ENCODE measurements around the gene KASH5.

KASH5 gene

DNA sequence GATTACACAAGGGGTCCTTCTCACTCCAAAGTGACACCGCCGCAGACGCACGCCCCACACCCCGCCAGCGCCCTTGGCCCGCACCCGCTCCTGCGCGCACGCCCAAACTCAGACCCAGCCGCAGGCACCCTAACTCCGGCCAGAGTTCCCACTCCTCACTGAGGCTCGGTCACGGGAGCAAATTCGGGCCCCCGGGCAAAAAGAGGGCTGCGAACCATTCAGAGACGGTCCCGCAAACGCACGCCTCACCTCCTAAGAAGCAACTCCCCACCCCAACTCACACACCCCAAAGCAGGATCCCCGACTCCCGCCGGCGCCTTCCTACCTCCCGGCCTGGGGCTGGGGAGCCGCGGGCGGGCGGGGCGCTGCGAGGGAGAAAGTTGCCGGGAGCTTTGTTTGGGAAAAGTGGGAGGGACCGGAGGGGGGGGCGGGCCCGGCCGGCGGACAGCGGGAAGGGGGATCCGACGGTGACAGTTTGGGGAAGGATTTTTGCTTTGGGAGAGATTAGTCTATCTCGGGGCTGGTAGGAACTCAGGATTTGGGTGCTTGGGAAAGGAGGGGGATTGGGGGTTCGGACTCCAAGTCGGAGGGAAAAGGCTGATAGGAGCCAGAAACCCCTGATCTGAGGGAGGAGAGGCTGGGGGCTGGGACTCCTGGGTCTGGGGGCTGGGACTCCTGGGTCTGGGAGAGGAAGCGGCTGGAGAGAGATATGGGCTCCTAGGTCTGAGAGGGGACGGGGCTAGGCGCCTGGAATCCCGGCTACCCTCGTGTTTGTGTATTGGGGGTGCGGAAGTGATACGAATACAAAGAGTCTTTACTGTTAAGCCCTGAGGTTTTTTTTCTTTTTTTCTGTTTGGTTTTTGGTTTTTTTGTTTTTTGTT is 25.8 kb upstream of the KASH5 start, which contains the start of gene TEAD2 (continued):
- TF ChIP-seq, protein P1, sequence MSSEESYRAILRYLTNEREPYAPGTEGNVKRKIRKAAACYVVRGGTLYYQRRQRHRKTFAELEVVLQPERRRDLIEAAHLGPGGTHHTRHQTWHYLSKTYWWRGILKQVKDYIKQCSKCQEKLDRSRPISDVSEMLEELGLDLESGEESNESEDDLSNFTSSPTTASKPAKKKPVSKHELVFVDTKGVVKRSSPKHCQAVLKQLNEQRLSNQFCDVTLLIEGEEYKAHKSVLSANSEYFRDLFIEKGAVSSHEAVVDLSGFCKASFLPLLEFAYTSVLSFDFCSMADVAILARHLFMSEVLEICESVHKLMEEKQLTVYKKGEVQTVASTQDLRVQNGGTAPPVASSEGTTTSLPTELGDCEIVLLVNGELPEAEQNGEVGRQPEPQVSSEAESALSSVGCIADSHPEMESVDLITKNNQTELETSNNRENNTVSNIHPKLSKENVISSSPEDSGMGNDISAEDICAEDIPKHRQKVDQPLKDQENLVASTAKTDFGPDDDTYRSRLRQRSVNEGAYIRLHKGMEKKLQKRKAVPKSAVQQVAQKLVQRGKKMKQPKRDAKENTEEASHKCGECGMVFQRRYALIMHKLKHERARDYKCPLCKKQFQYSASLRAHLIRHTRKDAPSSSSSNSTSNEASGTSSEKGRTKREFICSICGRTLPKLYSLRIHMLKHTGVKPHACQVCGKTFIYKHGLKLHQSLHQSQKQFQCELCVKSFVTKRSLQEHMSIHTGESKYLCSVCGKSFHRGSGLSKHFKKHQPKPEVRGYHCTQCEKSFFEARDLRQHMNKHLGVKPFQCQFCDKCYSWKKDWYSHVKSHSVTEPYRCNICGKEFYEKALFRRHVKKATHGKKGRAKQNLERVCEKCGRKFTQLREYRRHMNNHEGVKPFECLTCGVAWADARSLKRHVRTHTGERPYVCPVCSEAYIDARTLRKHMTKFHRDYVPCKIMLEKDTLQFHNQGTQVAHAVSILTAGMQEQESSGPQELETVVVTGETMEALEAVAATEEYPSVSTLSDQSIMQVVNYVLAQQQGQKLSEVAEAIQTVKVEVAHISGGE (tag by site-specific recombination; conservative IDR thresholded peaks at IDR 0.05; ENCODE audit: low read depth): no peak
- TF ChIP-seq ZNF302 (tag by site-specific recombination; IDR thresholded peaks at IDR 0.05; ENCODE audit: low read depth) (no peak), ZNF133 (tag by site-specific recombination; IDR thresholded peaks at IDR 0.05) (no peak), ZBTB20 (tag by site-specific recombination; IDR thresholded peaks at IDR 0.05) (peak; percentile 58; the same call in 1 of the 2 replicates), ZNF623 (tag by site-specific recombination; IDR thresholded peaks at IDR 0.05) (no peak), ZNF530 (tag by site-specific recombination; IDR thresholded peaks at IDR 0.05; ENCODE audit: low read depth) (no peak), ZNF701 (tag by site-specific recombination; IDR thresholded peaks at IDR 0.05) (no peak), ZNF558 (tag by site-specific recombination; IDR thresholded peaks at IDR 0.05) (no peak), ZNF274 (IDR thresholded peaks at IDR 0.05; ENCODE audit: low read length) (no peak), ZNF274 (tag by site-specific recombination; IDR thresholded peaks at IDR 0.05; ENCODE audit: borderline replicate concordance) (no peak), MEIS1 (CRISPR knock-in tag; IDR thresholded peaks at IDR 0.05; ENCODE audit: borderline replicate concordance) (no peak), ZNF354C (tag by site-specific recombination; IDR thresholded peaks at IDR 0.05; ENCODE audit: borderline replicate concordance, low read depth) (no peak), ZNF311 (tag by site-specific recombination; IDR thresholded peaks at IDR 0.05; ENCODE audit: borderline replicate concordance) (no peak), FEZF1 (tag by site-specific recombination; IDR thresholded peaks at IDR 0.05) (no peak), KLF8 (tag by site-specific recombination; IDR thresholded peaks at IDR 0.05) (no peak; the same call in 1 of the 2 replicates), ZNF654 (tag by site-specific recombination; IDR thresholded peaks at IDR 0.05; ENCODE audit: low read depth) (no peak), GFI1B (tag by site-specific recombination; IDR thresholded peaks at IDR 0.05) (no peak)
- TF ChIP-seq, protein P2, sequence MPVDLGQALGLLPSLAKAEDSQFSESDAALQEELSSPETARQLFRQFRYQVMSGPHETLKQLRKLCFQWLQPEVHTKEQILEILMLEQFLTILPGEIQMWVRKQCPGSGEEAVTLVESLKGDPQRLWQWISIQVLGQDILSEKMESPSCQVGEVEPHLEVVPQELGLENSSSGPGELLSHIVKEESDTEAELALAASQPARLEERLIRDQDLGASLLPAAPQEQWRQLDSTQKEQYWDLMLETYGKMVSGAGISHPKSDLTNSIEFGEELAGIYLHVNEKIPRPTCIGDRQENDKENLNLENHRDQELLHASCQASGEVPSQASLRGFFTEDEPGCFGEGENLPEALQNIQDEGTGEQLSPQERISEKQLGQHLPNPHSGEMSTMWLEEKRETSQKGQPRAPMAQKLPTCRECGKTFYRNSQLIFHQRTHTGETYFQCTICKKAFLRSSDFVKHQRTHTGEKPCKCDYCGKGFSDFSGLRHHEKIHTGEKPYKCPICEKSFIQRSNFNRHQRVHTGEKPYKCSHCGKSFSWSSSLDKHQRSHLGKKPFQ (tag by site-specific recombination; IDR thresholded peaks at IDR 0.05): no peak
- TF ChIP-seq, protein P3, sequence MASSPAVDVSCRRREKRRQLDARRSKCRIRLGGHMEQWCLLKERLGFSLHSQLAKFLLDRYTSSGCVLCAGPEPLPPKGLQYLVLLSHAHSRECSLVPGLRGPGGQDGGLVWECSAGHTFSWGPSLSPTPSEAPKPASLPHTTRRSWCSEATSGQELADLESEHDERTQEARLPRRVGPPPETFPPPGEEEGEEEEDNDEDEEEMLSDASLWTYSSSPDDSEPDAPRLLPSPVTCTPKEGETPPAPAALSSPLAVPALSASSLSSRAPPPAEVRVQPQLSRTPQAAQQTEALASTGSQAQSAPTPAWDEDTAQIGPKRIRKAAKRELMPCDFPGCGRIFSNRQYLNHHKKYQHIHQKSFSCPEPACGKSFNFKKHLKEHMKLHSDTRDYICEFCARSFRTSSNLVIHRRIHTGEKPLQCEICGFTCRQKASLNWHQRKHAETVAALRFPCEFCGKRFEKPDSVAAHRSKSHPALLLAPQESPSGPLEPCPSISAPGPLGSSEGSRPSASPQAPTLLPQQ (tag by site-specific recombination; IDR thresholded peaks at IDR 0.05): 0 out of 2 replicates have a peak, but pooled peaks have one; percentile 16
- TF ChIP-seq, protein P4, sequence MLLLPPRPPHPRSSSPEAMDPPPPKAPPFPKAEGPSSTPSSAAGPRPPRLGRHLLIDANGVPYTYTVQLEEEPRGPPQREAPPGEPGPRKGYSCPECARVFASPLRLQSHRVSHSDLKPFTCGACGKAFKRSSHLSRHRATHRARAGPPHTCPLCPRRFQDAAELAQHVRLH (tag by site-specific recombination; IDR thresholded peaks at IDR 0.05): no peak
- TF ChIP-seq, protein P5, sequence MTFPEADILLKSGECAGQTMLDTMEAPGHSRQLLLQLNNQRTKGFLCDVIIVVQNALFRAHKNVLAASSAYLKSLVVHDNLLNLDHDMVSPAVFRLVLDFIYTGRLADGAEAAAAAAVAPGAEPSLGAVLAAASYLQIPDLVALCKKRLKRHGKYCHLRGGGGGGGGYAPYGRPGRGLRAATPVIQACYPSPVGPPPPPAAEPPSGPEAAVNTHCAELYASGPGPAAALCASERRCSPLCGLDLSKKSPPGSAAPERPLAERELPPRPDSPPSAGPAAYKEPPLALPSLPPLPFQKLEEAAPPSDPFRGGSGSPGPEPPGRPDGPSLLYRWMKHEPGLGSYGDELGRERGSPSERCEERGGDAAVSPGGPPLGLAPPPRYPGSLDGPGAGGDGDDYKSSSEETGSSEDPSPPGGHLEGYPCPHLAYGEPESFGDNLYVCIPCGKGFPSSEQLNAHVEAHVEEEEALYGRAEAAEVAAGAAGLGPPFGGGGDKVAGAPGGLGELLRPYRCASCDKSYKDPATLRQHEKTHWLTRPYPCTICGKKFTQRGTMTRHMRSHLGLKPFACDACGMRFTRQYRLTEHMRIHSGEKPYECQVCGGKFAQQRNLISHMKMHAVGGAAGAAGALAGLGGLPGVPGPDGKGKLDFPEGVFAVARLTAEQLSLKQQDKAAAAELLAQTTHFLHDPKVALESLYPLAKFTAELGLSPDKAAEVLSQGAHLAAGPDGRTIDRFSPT (tag by site-specific recombination; IDR thresholded peaks at IDR 0.05): no peak
- TF ChIP-seq, protein P6, sequence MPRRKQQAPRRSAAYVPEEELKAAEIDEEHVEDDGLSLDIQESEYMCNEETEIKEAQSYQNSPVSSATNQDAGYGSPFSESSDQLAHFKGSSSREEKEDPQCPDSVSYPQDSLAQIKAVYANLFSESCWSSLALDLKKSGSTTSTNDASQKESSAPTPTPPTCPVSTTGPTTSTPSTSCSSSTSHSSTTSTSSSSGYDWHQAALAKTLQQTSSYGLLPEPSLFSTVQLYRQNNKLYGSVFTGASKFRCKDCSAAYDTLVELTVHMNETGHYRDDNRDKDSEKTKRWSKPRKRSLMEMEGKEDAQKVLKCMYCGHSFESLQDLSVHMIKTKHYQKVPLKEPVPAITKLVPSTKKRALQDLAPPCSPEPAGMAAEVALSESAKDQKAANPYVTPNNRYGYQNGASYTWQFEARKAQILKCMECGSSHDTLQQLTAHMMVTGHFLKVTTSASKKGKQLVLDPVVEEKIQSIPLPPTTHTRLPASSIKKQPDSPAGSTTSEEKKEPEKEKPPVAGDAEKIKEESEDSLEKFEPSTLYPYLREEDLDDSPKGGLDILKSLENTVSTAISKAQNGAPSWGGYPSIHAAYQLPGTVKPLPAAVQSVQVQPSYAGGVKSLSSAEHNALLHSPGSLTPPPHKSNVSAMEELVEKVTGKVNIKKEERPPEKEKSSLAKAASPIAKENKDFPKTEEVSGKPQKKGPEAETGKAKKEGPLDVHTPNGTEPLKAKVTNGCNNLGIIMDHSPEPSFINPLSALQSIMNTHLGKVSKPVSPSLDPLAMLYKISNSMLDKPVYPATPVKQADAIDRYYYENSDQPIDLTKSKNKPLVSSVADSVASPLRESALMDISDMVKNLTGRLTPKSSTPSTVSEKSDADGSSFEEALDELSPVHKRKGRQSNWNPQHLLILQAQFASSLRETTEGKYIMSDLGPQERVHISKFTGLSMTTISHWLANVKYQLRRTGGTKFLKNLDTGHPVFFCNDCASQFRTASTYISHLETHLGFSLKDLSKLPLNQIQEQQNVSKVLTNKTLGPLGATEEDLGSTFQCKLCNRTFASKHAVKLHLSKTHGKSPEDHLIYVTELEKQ (tag by site-specific recombination; IDR thresholded peaks at IDR 0.05; ENCODE audit: borderline replicate concordance): no peak
- TF ChIP-seq, protein P7, sequence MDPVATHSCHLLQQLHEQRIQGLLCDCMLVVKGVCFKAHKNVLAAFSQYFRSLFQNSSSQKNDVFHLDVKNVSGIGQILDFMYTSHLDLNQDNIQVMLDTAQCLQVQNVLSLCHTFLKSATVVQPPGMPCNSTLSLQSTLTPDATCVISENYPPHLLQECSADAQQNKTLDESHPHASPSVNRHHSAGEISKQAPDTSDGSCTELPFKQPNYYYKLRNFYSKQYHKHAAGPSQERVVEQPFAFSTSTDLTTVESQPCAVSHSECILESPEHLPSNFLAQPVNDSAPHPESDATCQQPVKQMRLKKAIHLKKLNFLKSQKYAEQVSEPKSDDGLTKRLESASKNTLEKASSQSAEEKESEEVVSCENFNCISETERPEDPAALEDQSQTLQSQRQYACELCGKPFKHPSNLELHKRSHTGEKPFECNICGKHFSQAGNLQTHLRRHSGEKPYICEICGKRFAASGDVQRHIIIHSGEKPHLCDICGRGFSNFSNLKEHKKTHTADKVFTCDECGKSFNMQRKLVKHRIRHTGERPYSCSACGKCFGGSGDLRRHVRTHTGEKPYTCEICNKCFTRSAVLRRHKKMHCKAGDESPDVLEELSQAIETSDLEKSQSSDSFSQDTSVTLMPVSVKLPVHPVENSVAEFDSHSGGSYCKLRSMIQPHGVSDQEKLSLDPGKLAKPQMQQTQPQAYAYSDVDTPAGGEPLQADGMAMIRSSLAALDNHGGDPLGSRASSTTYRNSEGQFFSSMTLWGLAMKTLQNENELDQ (tag by site-specific recombination; IDR thresholded peaks at IDR 0.05; ENCODE audit: low read depth): no peak

All from HEK293 (cell line).